HG03159 (cell line): ENCODE results near the gene CIAPIN1.

Experiments
- ATAC-seq: cut with Tn5 transposase; IDR thresholded peaks from one replicate; pipeline ENCODE4 v1.9.1; 2021; ENCODE audit warnings: mild to moderate bottlenecking, moderate library complexity; ENCODE audit not compliant: unreplicated experiment

The CIAPIN1 gene

GRCh38 chr16:57384248-57385070 is 62.7 kb downstream of the CIAPIN1 start:
- no peak for ATAC-seq

GRCh38 chr16:57383276-57384247 is 63.6 kb downstream of the CIAPIN1 start:
- ATAC-seq = no peak

DNA sequence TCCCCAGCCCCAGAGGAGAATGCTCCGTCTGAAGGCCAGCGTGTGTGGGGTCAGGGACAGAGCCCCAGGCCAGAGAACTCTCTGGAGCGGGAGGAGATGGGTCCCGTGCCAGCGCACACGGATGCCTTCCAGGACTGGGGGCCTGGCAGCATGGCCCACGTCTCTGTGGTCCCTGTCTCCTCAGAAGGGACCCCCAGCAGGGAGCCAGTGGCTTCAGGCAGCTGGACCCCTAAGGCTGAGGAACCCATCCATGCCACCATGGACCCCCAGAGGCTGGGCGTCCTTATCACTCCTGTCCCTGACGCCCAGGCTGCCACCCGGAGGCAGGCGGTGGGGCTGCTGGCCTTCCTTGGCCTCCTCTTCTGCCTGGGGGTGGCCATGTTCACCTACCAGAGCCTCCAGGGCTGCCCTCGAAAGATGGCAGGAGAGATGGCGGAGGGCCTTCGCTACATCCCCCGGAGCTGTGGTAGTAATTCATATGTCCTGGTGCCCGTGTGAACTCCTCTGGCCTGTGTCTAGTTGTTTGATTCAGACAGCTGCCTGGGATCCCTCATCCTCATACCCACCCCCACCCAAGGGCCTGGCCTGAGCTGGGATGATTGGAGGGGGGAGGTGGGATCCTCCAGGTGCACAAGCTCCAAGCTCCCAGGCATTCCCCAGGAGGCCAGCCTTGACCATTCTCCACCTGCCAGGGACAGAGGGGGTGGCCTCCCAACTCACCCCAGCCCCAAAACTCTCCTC is 64.5 kb downstream of the CIAPIN1 start:
- ATAC-seq = no peak

DNA sequence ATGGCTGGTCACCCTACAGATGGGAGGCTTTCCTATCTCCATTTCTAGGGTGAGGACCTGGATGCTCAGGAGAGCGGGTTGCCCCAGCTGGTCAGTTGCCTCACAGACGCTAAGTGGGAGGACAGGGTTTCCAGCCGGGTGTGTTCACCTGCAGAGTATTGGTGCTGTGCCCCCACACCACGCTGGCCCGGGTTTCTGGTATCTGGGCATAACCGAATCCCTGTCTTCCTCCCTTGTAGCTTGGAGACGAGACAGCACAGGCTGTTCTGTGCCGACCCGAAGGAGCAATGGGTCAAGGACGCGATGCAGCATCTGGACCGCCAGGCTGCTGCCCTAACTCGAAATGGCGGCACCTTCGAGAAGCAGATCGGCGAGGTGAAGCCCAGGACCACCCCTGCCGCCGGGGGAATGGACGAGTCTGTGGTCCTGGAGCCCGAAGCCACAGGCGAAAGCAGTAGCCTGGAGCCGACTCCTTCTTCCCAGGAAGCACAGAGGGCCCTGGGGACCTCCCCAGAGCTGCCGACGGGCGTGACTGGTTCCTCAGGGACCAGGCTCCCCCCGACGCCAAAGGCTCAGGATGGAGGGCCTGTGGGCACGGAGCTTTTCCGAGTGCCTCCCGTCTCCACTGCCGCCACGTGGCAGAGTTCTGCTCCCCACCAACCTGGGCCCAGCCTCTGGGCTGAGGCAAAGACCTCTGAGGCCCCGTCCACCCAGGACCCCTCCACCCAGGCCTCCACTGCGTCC is 65.2 kb downstream of the CIAPIN1 start:
- ATAC-seq = no peak

- no peak for ATAC-seq
These were observed 66.3 kb downstream of the CIAPIN1 start for GRCh38 chr16:57380671-57381462.

- ATAC-seq = no peak
These were observed 67.6 kb downstream of the CIAPIN1 start for GRCh38 chr16:57379579-57379978.
